ENCODE measurements around the gene MMAB. TPM values are rescaled to one million over a fixed set of nuclear protein-coding genes. Genes with fewer than 3 reads are reported as not detected.

MMAB gene
- total RNA-seq, 1 experiment from 2014 or later, result 24.3 TPM

- Histone ChIP-seq H3K4me2 (ENCODE audit: insufficient read depth, insufficient read length, low read length) (no peak overlapping the region), H3K27ac (ENCODE audit: insufficient read length, low read depth, low read length) (no peak overlapping the region), H3K56ac (ENCODE audit: insufficient read length, low read depth, low read length) (no peak overlapping the region), H2BK120ac (ENCODE audit: low read depth, low read length, poor library complexity, severe bottlenecking) (no peak overlapping the region), H2AK5ac (ENCODE audit: insufficient read length, low read length) (no peak overlapping the region), H3K9ac (ENCODE audit: extremely low read depth, insufficient read length, low read length) (no peak overlapping the region), H4K5ac (ENCODE audit: insufficient read length, low read depth, low read length) (no peak overlapping the region), H2BK15ac (ENCODE audit: low read depth, low read length) (no peak overlapping the region), H3K23me2 (ENCODE audit: insufficient read length, low read depth, low read length, poor library complexity, severe bottlenecking) (no peaks in the 10 kb centered on the region), H3K79me2 (ENCODE audit: insufficient read depth, low read length) (no peaks in the 10 kb centered on the region), H3K18ac (ENCODE audit: insufficient read length, low read depth, low read length) (no peak overlapping the region), H3K27me3 (ENCODE audit: insufficient read depth, low read length) (no peaks in the 10 kb centered on the region), H2BK5ac (ENCODE audit: insufficient read length, low read length) (no peak overlapping the region), H4K8ac (replicated peaks; ENCODE audit: insufficient read length, low read depth, low read length) (no peak overlapping the region), H4K91ac (ENCODE audit: insufficient read length, low read depth, low read length) (no peak overlapping the region), H3K4me1 (ENCODE audit: insufficient read depth, low read length) (no peaks in the 10 kb centered on the region), H4K20me1 (ENCODE audit: control insufficient read depth, insufficient read depth, insufficient read length) (no peaks in the 10 kb centered on the region), H2BK12ac (ENCODE audit: insufficient read length, low read depth, low read length) (no peak overlapping the region), H2BK20ac (ENCODE audit: low read depth, low read length, poor library complexity, severe bottlenecking) (no peak overlapping the region), H2AFZ (ENCODE audit: low read length) (no peak overlapping the region), H3K23ac (ENCODE audit: insufficient read length, low read depth, low read length) (no peak overlapping the region), H3K14ac (ENCODE audit: insufficient read depth, low read length) (no peak overlapping the region), H3T11ph (ENCODE audit: low read length) (no peak overlapping the region), H3K9me3 (ENCODE audit: control insufficient read depth, low read depth, low read length) (no peaks in the 10 kb centered on the region), H3K79me1 (ENCODE audit: insufficient read depth, low read depth, low read length, poor library complexity, severe bottlenecking) (no peaks in the 10 kb centered on the region), H3K4ac (ENCODE audit: low read depth, low read length) (no peak overlapping the region)
- no peak overlapping the region for H3K4me3 Mint-ChIP-seq
- WGBS (ENCODE audit: extremely low coverage, insufficient read length, low lambda C conversion rate), result no CpG with 5 or more reads among the region's 5 CpGs
- peaks cover 11% of the 10 kb centered on the region for H3K27me3 Mint-ChIP-seq (ENCODE audit: low read depth)
- H3K9me3 Mint-ChIP-seq, result no peaks in the 10 kb centered on the region
- TF ChIP-seq CTCF (conservative IDR thresholded peaks at IDR 0.05), result no peak
- no peak overlapping the region for H3K27ac Mint-ChIP-seq
- no peak for DNase-seq
- H3K36me3 Mint-ChIP-seq (ENCODE audit: insufficient read depth in 1 of 3, low read depth in 3 of 3), result no peaks in the 10 kb centered on the region
- peaks cover 0 to 9% of the 10 kb centered on the region in 2 experiments; a peak in 2 of 4 replicates for H3K4me1 Mint-ChIP-seq
These were observed 27.5 kb downstream of the MMAB start for GRCh38 chr12:109545826-109546225.
